ENCODE measurements around the gene RNF31.

DNA sequence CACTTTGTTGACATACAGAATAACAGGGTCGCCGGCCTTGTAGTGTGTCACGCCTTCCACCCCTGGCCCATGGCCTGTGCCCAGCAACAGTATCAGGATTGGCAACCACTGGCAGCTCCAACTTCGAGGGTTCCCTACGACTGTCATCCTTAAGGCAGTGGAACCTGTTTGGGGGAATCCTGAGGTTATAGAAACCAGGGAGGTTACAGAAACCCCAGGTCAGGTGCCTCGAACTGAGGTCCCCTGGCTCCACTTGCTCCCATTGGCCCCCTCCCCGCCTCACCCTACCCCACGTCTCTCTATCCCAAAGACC, 47.5 kb downstream of the RNF31 start:
- TF ChIP-seq, protein P1, sequence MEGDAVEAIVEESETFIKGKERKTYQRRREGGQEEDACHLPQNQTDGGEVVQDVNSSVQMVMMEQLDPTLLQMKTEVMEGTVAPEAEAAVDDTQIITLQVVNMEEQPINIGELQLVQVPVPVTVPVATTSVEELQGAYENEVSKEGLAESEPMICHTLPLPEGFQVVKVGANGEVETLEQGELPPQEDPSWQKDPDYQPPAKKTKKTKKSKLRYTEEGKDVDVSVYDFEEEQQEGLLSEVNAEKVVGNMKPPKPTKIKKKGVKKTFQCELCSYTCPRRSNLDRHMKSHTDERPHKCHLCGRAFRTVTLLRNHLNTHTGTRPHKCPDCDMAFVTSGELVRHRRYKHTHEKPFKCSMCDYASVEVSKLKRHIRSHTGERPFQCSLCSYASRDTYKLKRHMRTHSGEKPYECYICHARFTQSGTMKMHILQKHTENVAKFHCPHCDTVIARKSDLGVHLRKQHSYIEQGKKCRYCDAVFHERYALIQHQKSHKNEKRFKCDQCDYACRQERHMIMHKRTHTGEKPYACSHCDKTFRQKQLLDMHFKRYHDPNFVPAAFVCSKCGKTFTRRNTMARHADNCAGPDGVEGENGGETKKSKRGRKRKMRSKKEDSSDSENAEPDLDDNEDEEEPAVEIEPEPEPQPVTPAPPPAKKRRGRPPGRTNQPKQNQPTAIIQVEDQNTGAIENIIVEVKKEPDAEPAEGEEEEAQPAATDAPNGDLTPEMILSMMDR (IDR thresholded peaks at IDR 0.05) = no peak
- no peak for TF ChIP-seq POLR2A (IDR thresholded peaks at IDR 0.05)

Measured in esophagus squamous epithelium (tissue), 4 donors.